ENCODE measurements around the gene ELAC2. TPM values are rescaled to one million over a fixed set of nuclear protein-coding genes. Genes with fewer than 3 reads are reported as not detected.

The ELAC2 gene
- total and polyA plus RNA-seq, 2 donors (not counting 1 experiment from before 2014, with no cell fraction given) = 58.1 to 79.4 TPM

DNA sequence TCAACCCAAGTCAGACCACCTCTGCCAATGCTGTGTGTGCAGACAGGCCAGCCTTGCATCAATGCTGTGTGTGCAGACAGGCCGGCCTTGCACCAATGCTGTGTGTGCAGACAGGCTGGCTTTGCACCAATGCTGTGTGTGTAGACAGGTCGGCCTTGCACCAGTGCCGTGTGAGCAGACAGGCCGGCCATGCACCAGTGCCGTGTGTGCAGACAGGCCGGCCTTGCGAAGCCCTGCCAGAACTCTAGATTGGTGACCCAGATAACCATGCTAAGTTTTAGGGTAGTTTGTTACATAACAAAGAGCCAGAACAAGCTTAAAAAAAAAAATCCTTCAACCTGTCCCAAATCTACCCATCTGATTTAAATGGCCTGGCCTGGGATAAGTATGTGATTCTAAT is 54.3 kb downstream of the ELAC2 start:
- H4K20me1 ChIP-seq (ENCODE audit: control insufficient read depth, insufficient read depth, low read length, poor library complexity, severe bottlenecking) = no peaks in the 10 kb centered on the region
- peaks cover 0 to 7% (median 0%) of the 10 kb centered on the region in 3 donors for H3K9me3 ChIP-seq (ENCODE audit: control extremely low read depth in 1 of 3, control insufficient read depth in 2 of 3, insufficient read depth in 1 of 3, low read length in 2 of 3)
- H3K9ac ChIP-seq (ENCODE audit: low read length) = no peak overlapping the region
- H3K36me3 ChIP-seq (replicated peaks in 1 of 2; ENCODE audit: control extremely low read depth in 1 of 2, control insufficient read depth in 1 of 2, extremely low read depth in 1 of 2, insufficient read depth in 2 of 2, low read length in 1 of 2) = no peaks in the 10 kb centered on the region
- Mint-ChIP-seq H3K4me3 (no peak overlapping the region), H3K9me3 (ENCODE audit: insufficient read depth) (no peaks in the 10 kb centered on the region), H3K27me3 (no peaks in the 10 kb centered on the region), H3K4me1 (peaks cover 1% of the 10 kb centered on the region), H3K27ac (no peak overlapping the region)
- ChIA-PET POLR2A (no interaction called here), CTCF (interaction anchor here (1.1 kb wide), 2 partner anchors 41 to 68 kb away, joined by 3 read pairs; no protein-coding TSS in a partner anchor)
- H3K27ac ChIP-seq (ENCODE audit: low read length in 2 of 2) = no peak overlapping the region
- no peak overlapping the region for H3K4me3 ChIP-seq (ENCODE audit: control extremely low read depth in 1 of 5, extremely low read depth in 1 of 5, insufficient read depth in 1 of 5, low read depth in 2 of 5, low read length in 4 of 5)
- H3K4me1 ChIP-seq (ENCODE audit: control insufficient read depth in 2 of 2, insufficient read depth in 2 of 2, low read length in 2 of 2) = no peaks in the 10 kb centered on the region
- no peaks in the 10 kb centered on the region for H3K27me3 ChIP-seq (replicated peaks in 1 of 4; ENCODE audit: control extremely low read depth in 1 of 4, control insufficient read depth in 3 of 4, insufficient read depth in 4 of 4, low read length in 3 of 4)
- 71% methylated on average over 4 of the region's 7 CpGs for WGBS (ENCODE audit: insufficient coverage)
- intact Hi-C loops (cut with micrococcal nuclease) = no loop called here
- ATAC-seq (ENCODE audit: low read depth) = no peak
- H3K4me2 ChIP-seq (replicated peaks; ENCODE audit: low read depth, low read length, poor library complexity, severe bottlenecking) = no peak overlapping the region
- no peak overlapping the region for H2AFZ ChIP-seq (ENCODE audit: insufficient read depth, low read depth, low read length, poor library complexity, severe bottlenecking)
- H3K79me2 ChIP-seq (ENCODE audit: control insufficient read depth, insufficient read depth, low read length) = no peaks in the 10 kb centered on the region
- TF ChIP-seq, protein P1, sequence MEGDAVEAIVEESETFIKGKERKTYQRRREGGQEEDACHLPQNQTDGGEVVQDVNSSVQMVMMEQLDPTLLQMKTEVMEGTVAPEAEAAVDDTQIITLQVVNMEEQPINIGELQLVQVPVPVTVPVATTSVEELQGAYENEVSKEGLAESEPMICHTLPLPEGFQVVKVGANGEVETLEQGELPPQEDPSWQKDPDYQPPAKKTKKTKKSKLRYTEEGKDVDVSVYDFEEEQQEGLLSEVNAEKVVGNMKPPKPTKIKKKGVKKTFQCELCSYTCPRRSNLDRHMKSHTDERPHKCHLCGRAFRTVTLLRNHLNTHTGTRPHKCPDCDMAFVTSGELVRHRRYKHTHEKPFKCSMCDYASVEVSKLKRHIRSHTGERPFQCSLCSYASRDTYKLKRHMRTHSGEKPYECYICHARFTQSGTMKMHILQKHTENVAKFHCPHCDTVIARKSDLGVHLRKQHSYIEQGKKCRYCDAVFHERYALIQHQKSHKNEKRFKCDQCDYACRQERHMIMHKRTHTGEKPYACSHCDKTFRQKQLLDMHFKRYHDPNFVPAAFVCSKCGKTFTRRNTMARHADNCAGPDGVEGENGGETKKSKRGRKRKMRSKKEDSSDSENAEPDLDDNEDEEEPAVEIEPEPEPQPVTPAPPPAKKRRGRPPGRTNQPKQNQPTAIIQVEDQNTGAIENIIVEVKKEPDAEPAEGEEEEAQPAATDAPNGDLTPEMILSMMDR (IDR thresholded peaks at IDR 0.05) = no peak
- TF ChIP-seq EZH2 (IDR thresholded peaks at IDR 0.05; ENCODE audit: borderline replicate concordance, insufficient read depth, low read depth, low read length, poor library complexity, severe bottlenecking) = no peak
- DNase-seq = no peak

DNA sequence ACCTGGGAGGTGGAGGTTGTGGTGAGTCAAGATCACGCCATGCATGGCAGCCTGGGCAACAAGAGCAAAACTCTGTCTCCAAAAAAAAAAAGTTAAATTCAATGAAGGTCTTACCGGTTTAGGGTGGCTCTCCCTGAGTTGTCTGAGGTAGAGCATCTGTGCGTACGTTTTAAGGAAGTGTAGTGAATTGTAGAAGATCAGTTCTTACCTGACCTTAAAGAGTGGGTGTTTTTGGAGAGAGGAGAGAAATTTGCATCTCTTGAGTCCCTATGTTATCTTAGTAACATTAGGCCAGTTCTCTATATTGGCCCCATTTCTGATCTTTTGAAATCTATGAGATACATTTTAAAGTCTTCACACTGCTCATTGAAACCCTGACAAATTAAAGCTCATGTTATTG is 56.2 kb downstream of the ELAC2 start:
- Mint-ChIP-seq H3K4me1 (peaks cover 1% of the 10 kb centered on the region), H3K9me3 (ENCODE audit: insufficient read depth) (peaks cover 3% of the 10 kb centered on the region), H3K27me3 (no peaks in the 10 kb centered on the region), H3K4me3 (no peak overlapping the region), H3K27ac (no peak overlapping the region)
- H3K4me1 ChIP-seq (ENCODE audit: control insufficient read depth in 2 of 2, insufficient read depth in 2 of 2, low read length in 2 of 2) = no peaks in the 10 kb centered on the region
- CTCF ChIA-PET = no interaction called here
- WGBS (ENCODE audit: insufficient coverage) = 60% methylated on average over 4 of the region's 4 CpGs
- H3K4me2 ChIP-seq (replicated peaks; ENCODE audit: low read depth, low read length, poor library complexity, severe bottlenecking) = no peak overlapping the region
- no peaks in the 10 kb centered on the region for H3K36me3 ChIP-seq (replicated peaks in 1 of 2; ENCODE audit: control extremely low read depth in 1 of 2, control insufficient read depth in 1 of 2, extremely low read depth in 1 of 2, insufficient read depth in 2 of 2, low read length in 1 of 2)
- H3K9me3 ChIP-seq (ENCODE audit: control extremely low read depth in 1 of 3, control insufficient read depth in 2 of 3, insufficient read depth in 1 of 3, low read length in 2 of 3) = peaks cover 0 to 8% (median 2%) of the 10 kb centered on the region in 3 donors
- no peaks in the 10 kb centered on the region for H4K20me1 ChIP-seq (ENCODE audit: control insufficient read depth, insufficient read depth, low read length, poor library complexity, severe bottlenecking)
- H2AFZ ChIP-seq (ENCODE audit: insufficient read depth, low read depth, low read length, poor library complexity, severe bottlenecking) = no peak overlapping the region
- no peak overlapping the region for H3K4me3 ChIP-seq (ENCODE audit: control extremely low read depth in 1 of 5, extremely low read depth in 1 of 5, insufficient read depth in 1 of 5, low read depth in 2 of 5, low read length in 4 of 5)
- no peaks in the 10 kb centered on the region for H3K27me3 ChIP-seq (replicated peaks in 1 of 4; ENCODE audit: control extremely low read depth in 1 of 4, control insufficient read depth in 3 of 4, insufficient read depth in 4 of 4, low read length in 3 of 4)
- DNase-seq (no peak), ATAC-seq (ENCODE audit: low read depth) (peak; percentile 14)
- TF ChIP-seq EZH2 (IDR thresholded peaks at IDR 0.05; ENCODE audit: borderline replicate concordance, insufficient read depth, low read depth, low read length, poor library complexity, severe bottlenecking) = no peak
- TF ChIP-seq, protein P1 (IDR thresholded peaks at IDR 0.05) = no peak
- intact Hi-C loops (cut with micrococcal nuclease) = no loop called here
- no peak overlapping the region for H3K9ac ChIP-seq (ENCODE audit: low read length)
- no peaks in the 10 kb centered on the region for H3K79me2 ChIP-seq (ENCODE audit: control insufficient read depth, insufficient read depth, low read length)
- no peak overlapping the region for H3K27ac ChIP-seq (ENCODE audit: low read length in 2 of 2)
- POLR2A ChIA-PET = no interaction called here

Measured in B cell (primary cell).